Mesenchymal stem cell (in vitro differentiated cells and primary cell): ENCODE measurements around the gene FAM163B.

ENCODE experiments used
- DNase-seq: peaks from one replicate; pipeline ENCODE4 v3.0.0-alpha.2; 2013
- H2AFZ ChIP-seq: one replicate; pipeline ENCODE4 v1.6.1; 2013; ENCODE audit warnings: low read depth, mild to moderate bottlenecking, control low read depth, inconsistent platforms, low read length, moderate library complexity
- H2AK5ac ChIP-seq: 2 replicates; pipeline ENCODE4 v1.6.1; 2013; ENCODE audit warnings: low read length, moderate library complexity, mild to moderate bottlenecking, inconsistent platforms; ENCODE audit not compliant: severe bottlenecking
- H2BK120ac ChIP-seq: one replicate; pipeline ENCODE4 v1.6.1; 2013; ENCODE audit warnings: low read depth, mild to moderate bottlenecking, inconsistent platforms, low read length, moderate library complexity
- H2BK12ac ChIP-seq, 2 experiments: one replicate each; pipeline ENCODE4 v1.6.1; 2013; ENCODE audit warnings: inconsistent platforms in 2 of 2, low read length in 2 of 2, mild to moderate bottlenecking in 2 of 2, moderate library complexity in 2 of 2, control low read depth in 1 of 2
- H2BK15ac ChIP-seq: one replicate; pipeline ENCODE4 v1.6.1; 2013; ENCODE audit warnings: mild to moderate bottlenecking, low read depth, inconsistent platforms; ENCODE audit not compliant: poor library complexity, severe bottlenecking
- H2BK5ac ChIP-seq: 2 replicates; pipeline ENCODE4 v1.6.1; 2013; ENCODE audit warnings: low read depth, mild to moderate bottlenecking, low read length, control low read depth, inconsistent platforms; ENCODE audit not compliant: poor library complexity, severe bottlenecking
- H3K14ac ChIP-seq, 2 experiments: one replicate each; pipeline ENCODE4 v1.6.1; 2013; ENCODE audit warnings: inconsistent platforms in 2 of 2, low read length in 2 of 2, control low read depth in 1 of 2, mild to moderate bottlenecking in 1 of 2, moderate library complexity in 1 of 2
- H3K18ac ChIP-seq, 2 experiments: one replicate each; pipeline ENCODE4 v1.6.1; 2013; ENCODE audit warnings: inconsistent platforms in 2 of 2, low read length in 2 of 2, control low read depth in 1 of 2, low read depth in 1 of 2, mild to moderate bottlenecking in 1 of 2
- H3K23ac ChIP-seq, 2 experiments: one replicate each; pipeline ENCODE4 v1.6.1; 2013; ENCODE audit warnings: inconsistent platforms in 2 of 2, low read length in 2 of 2, mild to moderate bottlenecking in 2 of 2, moderate library complexity in 2 of 2, control low read depth in 1 of 2
- H3K27ac ChIP-seq: 2 replicates; pipeline ENCODE4 v1.5.1; 2013; ENCODE audit warnings: mild to moderate bottlenecking, moderate library complexity, low read length, control low read depth, inconsistent platforms; ENCODE audit not compliant: poor library complexity, severe bottlenecking
- H3K27me3 ChIP-seq, 2 experiments: 2 replicates each; pipeline versions ENCODE4 v1.6.1 to v1.7.0; 2013; ENCODE audit warnings: low read length in 2 of 2, mild to moderate bottlenecking in 2 of 2, moderate library complexity in 2 of 2, control low read depth in 1 of 2, inconsistent platforms in 1 of 2; ENCODE audit not compliant: control insufficient read depth in 1 of 2, insufficient read depth in 1 of 2
- H3K36me3 ChIP-seq, 2 experiments: 2 replicates each; pipeline versions ENCODE4 v1.6.1 to v1.7.0; 2013; ENCODE audit warnings: low read length in 2 of 2, control low read depth in 1 of 2, inconsistent platforms in 1 of 2, low read depth in 1 of 2, mild to moderate bottlenecking in 1 of 2; ENCODE audit not compliant: insufficient read depth in 2 of 2, control insufficient read depth in 1 of 2
- H3K4ac ChIP-seq, 2 experiments: one replicate each; pipeline ENCODE4 v1.6.1; 2013; ENCODE audit warnings: inconsistent platforms in 2 of 2, low read length in 2 of 2, mild to moderate bottlenecking in 2 of 2, moderate library complexity in 2 of 2, control low read depth in 1 of 2, low read depth in 1 of 2
- H3K4me1 ChIP-seq: 2 replicates; pipeline ENCODE4 v1.6.1; 2013; ENCODE audit warnings: low read depth, low read length, control low read depth; ENCODE audit not compliant: control insufficient read depth, insufficient read depth
- H3K4me2 ChIP-seq: 2 replicates; pipeline ENCODE4 v1.6.1; 2013; ENCODE audit warnings: low read length, mild to moderate bottlenecking, inconsistent platforms; ENCODE audit not compliant: poor library complexity, severe bottlenecking
- H3K4me3 ChIP-seq, 2 experiments: 2 replicates each; pipeline versions ENCODE4 v1.5.1 to v1.7.0; 2013; ENCODE audit warnings: low read length in 2 of 2, mild to moderate bottlenecking in 2 of 2, control low read depth in 1 of 2, low read depth in 1 of 2; ENCODE audit not compliant: insufficient read depth in 1 of 2
- H3K79me1 ChIP-seq: replicated peaks from 2 replicates; pipeline ENCODE4 v1.6.1; 2013; ENCODE audit warnings: mild to moderate bottlenecking, control low read depth, low read length, inconsistent platforms; ENCODE audit not compliant: poor library complexity, severe bottlenecking
- H3K9ac ChIP-seq: 2 replicates; pipeline ENCODE4 v1.7.0; 2013; ENCODE audit warnings: mild to moderate bottlenecking, low read length, moderate library complexity
- H3K9me3 ChIP-seq: 2 replicates; pipeline ENCODE4 v1.7.0; 2013; ENCODE audit warnings: mild to moderate bottlenecking, low read length; ENCODE audit not compliant: control insufficient read depth
- H4K8ac ChIP-seq: one replicate; pipeline ENCODE4 v1.6.1; 2013; ENCODE audit warnings: inconsistent platforms, mild to moderate bottlenecking, low read length, moderate library complexity
- H4K91ac ChIP-seq: one replicate; pipeline ENCODE4 v1.6.1; 2013; ENCODE audit warnings: mild to moderate bottlenecking, low read length, inconsistent platforms
- WGBS: methylation state at CpG from one replicate; pipeline ENCODE4 v1.1.7; 2013; ENCODE audit warnings: mixed read lengths; 5-methylcytosine and 5-hydroxymethylcytosine counted together

Gene FAM163B

GRCh38 chr9:133605446-133605845 is 3.7 kb downstream of the FAM163B start:
- Histone ChIP-seq H2BK120ac (no peak overlapping the region), H3K18ac (no peak overlapping the region), H2BK12ac (no peak overlapping the region), H3K4ac (no peak overlapping the region), H2BK5ac (no peak overlapping the region), H2AFZ (no peak overlapping the region), H4K8ac (no peak overlapping the region), H3K4me3 (no peak overlapping the region), H4K91ac (no peak overlapping the region), H3K9ac (no peak overlapping the region), H3K4me2 (no peak overlapping the region), H3K9me3 (no peaks in the 10 kb centered on the region), H2AK5ac (no peak overlapping the region), H2BK15ac (no peak overlapping the region), H3K23ac (no peak overlapping the region), H3K79me1 (no peaks in the 10 kb centered on the region), H3K36me3 (no peaks in the 10 kb centered on the region), H3K14ac (no peak overlapping the region), H3K27me3 (peaks cover 71 to 91% of the 10 kb centered on the region in 2 experiments), H3K4me1 (peaks cover 5% of the 10 kb centered on the region), H3K27ac (no peak overlapping the region)
- no peak for DNase-seq
- 89% methylated on average over 9 of the region's 17 CpGs for WGBS

DNA sequence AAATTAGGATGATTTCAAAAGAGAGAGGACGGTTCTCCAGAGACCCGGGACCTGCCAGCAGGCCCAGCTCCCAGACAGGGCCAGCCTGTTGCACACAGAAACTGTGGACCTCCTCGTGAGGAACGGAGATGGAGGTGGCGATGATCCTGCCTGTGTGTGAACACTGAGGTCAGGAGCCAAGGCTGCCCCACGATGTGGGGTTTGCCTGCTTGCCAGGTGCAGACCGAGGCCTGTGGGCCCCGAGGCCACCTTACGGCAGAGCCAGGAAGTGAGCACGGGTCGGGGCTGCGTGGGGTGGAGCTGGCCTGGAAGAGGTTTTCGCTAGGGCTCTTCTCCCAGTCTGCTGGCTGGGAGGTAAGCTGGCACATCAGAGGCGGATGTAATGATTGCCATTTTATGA is 4.3 kb downstream of the FAM163B start:
- Histone ChIP-seq H3K27ac (no peak overlapping the region), H3K9me3 (no peaks in the 10 kb centered on the region), H3K14ac (no peak overlapping the region), H2BK120ac (no peak overlapping the region), H2BK12ac (no peak overlapping the region), H3K4me1 (peaks cover 5% of the 10 kb centered on the region), H3K27me3 (peaks cover 68 to 93% of the 10 kb centered on the region in 2 experiments), H3K9ac (no peak overlapping the region), H3K4me3 (no peak overlapping the region), H2AFZ (no peak overlapping the region), H3K23ac (no peak overlapping the region), H4K8ac (no peak overlapping the region), H2BK5ac (no peak overlapping the region), H3K36me3 (no peaks in the 10 kb centered on the region), H3K4ac (no peak overlapping the region), H4K91ac (no peak overlapping the region), H3K4me2 (no peak overlapping the region), H3K79me1 (no peaks in the 10 kb centered on the region), H2BK15ac (no peak overlapping the region), H3K18ac (no peak overlapping the region), H2AK5ac (no peak overlapping the region)
- WGBS, result 81% methylated on average over 13 of the region's 14 CpGs
- no peak for DNase-seq

DNA sequence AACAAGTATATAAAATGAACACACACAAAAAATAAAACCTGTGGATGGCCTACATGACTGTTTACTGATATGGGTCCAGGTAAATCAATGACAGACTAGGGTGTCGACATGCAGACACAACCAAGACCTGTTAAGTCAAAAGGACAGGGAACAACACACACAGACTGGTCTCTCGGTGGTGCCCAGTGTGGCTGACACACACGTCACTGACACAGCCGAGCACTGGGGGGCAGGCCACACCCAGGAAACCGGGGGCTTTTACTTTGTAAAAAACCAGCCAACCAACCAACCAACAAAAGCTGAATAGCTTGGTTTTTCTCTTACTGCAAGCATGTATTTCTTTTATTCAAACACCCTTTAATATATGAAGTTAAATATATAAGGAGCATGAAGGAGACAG is 5.0 kb downstream of the FAM163B start:
- Histone ChIP-seq H2BK12ac (no peak overlapping the region), H3K4me1 (peaks cover 5% of the 10 kb centered on the region), H4K91ac (no peak overlapping the region), H2BK120ac (no peak overlapping the region), H2BK15ac (no peak overlapping the region), H2BK5ac (no peak overlapping the region), H3K36me3 (no peaks in the 10 kb centered on the region), H3K18ac (no peak overlapping the region), H3K14ac (no peak overlapping the region), H3K27me3 (peaks cover 63 to 87% of the 10 kb centered on the region in 2 experiments), H3K9me3 (no peaks in the 10 kb centered on the region), H3K9ac (no peak overlapping the region), H4K8ac (no peak overlapping the region), H2AFZ (no peak overlapping the region), H3K4me2 (no peak overlapping the region), H3K23ac (no peak overlapping the region), H2AK5ac (no peak overlapping the region), H3K79me1 (no peaks in the 10 kb centered on the region), H3K27ac (no peak overlapping the region), H3K4me3 (no peak overlapping the region), H3K4ac (no peak overlapping the region)
- no peak for DNase-seq
- 52% methylated on average over 5 of the region's 5 CpGs for WGBS

DNA sequence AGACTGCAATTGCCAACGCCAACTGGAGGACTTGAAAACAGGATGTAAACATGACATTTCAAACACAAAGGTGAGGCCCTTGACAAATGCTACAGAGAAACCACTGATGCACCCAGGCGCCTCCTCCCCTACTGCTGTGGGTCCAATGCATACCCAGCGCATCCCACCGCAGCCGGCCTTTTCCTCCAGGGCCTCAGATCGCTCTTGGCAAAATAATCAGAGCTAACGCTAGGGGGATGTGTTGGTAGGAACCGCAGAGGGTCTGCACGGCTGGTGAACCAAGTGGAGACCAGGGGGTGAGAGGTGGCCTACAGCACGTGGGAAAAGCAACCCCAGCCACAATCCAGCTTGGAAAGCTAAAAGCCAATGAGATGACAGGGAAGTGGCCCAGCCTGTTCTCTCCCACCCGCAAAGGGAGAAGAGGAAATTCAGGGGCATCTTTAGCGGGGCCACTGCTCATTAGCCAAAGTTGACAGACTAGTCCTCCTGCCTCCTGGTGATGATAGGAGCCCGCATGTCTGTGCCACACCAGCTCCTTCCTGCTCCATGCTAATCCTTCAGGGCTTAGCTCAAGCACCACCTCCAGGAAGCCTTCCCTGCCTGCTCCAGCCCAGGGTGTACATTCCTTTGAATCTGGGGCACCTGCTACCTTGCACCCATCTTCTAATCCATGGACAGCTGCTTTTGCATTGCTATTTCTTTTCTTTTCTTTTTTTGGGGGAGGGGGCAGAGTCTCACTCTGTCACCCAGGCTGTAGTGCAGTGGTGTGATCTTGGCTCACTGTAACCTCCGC is 5.9 kb downstream of the FAM163B start:
- Histone ChIP-seq H3K4me2 (no peak overlapping the region), H2AFZ (no peak overlapping the region), H3K9ac (no peak overlapping the region), H3K27me3 (peaks cover 58 to 81% of the 10 kb centered on the region in 2 experiments), H3K14ac (no peak overlapping the region), H3K79me1 (no peaks in the 10 kb centered on the region), H2AK5ac (no peak overlapping the region), H4K91ac (no peak overlapping the region), H2BK5ac (no peak overlapping the region), H3K36me3 (no peaks in the 10 kb centered on the region), H3K27ac (no peak overlapping the region), H4K8ac (no peak overlapping the region), H3K23ac (no peak overlapping the region), H2BK15ac (no peak overlapping the region), H2BK120ac (no peak overlapping the region), H3K4me3 (no peak overlapping the region), H3K4me1 (no peaks in the 10 kb centered on the region), H3K4ac (no peak overlapping the region), H3K18ac (no peak overlapping the region), H3K9me3 (peaks cover 3% of the 10 kb centered on the region), H2BK12ac (no peak overlapping the region)
- DNase-seq, result no peak
- 59% methylated on average over 14 of the region's 14 CpGs for WGBS
